ENCODE data around the gene CYFIP2.

DNA sequence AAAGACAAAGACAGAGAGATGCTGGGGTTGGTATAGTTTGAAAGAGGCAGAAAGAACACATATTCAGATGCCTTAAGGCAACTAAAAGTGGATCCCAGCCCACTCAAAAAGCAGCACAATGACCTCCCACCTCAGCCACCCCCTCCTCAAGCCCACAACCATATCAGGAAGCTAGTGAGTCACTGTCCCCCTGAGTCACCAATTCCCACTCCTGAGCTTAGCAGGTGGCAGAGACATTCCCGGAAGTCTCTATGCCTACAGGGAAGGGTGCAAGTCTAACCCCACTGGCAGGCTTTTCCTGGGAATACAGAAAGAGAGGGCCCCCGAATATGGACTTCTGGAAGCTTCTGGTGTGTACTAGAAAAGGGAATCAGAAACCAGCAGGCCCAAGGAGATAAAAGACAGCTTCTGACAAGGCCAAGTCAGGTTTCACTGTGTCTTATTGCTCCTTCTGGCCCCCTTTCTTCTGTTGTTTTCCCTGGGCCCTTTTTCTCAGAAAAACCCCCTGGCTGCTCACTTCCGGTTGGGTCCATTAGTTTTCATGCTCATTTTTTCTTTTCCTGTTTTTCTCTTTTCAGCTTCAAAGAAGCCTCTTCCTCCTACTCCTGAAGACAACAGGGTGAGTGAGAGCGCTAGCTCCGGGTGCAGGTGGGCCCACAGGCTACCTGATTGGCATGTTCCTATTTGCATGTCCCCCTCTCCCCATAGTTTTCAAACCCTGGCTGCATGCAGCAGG, 48.5 kb upstream of the CYFIP2 start:
- TF ChIP-seq, protein P1, sequence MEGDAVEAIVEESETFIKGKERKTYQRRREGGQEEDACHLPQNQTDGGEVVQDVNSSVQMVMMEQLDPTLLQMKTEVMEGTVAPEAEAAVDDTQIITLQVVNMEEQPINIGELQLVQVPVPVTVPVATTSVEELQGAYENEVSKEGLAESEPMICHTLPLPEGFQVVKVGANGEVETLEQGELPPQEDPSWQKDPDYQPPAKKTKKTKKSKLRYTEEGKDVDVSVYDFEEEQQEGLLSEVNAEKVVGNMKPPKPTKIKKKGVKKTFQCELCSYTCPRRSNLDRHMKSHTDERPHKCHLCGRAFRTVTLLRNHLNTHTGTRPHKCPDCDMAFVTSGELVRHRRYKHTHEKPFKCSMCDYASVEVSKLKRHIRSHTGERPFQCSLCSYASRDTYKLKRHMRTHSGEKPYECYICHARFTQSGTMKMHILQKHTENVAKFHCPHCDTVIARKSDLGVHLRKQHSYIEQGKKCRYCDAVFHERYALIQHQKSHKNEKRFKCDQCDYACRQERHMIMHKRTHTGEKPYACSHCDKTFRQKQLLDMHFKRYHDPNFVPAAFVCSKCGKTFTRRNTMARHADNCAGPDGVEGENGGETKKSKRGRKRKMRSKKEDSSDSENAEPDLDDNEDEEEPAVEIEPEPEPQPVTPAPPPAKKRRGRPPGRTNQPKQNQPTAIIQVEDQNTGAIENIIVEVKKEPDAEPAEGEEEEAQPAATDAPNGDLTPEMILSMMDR (IDR thresholded peaks at IDR 0.05; ENCODE audit: low read length) = no peak
- no peak for TF ChIP-seq EZH2 (IDR thresholded peaks at IDR 0.05; ENCODE audit: borderline replicate concordance, low read length)
